ENCODE results near the gene PCDHGA7.
"Not testable (repeated sequence)": the region's sequence is repeated elsewhere in the genome, so short reads cannot be mapped to it uniquely, and the experiment has no call there.

GRCh38 chr5:141375444-141376155 lies 6.9 kb upstream of the PCDHGA7 start:
- TF ChIP-seq, protein P1, sequence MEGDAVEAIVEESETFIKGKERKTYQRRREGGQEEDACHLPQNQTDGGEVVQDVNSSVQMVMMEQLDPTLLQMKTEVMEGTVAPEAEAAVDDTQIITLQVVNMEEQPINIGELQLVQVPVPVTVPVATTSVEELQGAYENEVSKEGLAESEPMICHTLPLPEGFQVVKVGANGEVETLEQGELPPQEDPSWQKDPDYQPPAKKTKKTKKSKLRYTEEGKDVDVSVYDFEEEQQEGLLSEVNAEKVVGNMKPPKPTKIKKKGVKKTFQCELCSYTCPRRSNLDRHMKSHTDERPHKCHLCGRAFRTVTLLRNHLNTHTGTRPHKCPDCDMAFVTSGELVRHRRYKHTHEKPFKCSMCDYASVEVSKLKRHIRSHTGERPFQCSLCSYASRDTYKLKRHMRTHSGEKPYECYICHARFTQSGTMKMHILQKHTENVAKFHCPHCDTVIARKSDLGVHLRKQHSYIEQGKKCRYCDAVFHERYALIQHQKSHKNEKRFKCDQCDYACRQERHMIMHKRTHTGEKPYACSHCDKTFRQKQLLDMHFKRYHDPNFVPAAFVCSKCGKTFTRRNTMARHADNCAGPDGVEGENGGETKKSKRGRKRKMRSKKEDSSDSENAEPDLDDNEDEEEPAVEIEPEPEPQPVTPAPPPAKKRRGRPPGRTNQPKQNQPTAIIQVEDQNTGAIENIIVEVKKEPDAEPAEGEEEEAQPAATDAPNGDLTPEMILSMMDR (IDR thresholded peaks at IDR 0.05), result not testable (repeated sequence)
- TF ChIP-seq POLR2A (IDR thresholded peaks at IDR 0.05), result not testable (repeated sequence)

Measured in thyroid gland (tissue), 4 donors.